ENCODE results near the gene OGDH. TPM values are rescaled to one million over a fixed set of nuclear protein-coding genes. Genes with fewer than 3 reads are reported as not detected.
A peak's percentile ranks its signal among the peaks of the same experiment; 100 is the strongest.

Gene OGDH
- total and polyA plus RNA-seq, 7 donors = 39.0 to 102 (median 74.4) TPM

- no peak for TF ChIP-seq POLR2AphosphoS5 (IDR thresholded peaks at IDR 0.05)
- TF ChIP-seq POLR2A (IDR thresholded peaks at IDR 0.05) = no peak
- peak in 1 of 4 experiments; percentile 6 for TF ChIP-seq CTCF (IDR thresholded peaks at IDR 0.05)
- no peak for TF ChIP-seq EP300 (IDR thresholded peaks at IDR 0.05)
- Histone ChIP-seq H3K9me3 (no peaks in the 10 kb centered on the region), H3K27me3 (no peaks in the 10 kb centered on the region), H3K4me1 (no peaks in the 10 kb centered on the region), H3K27ac (peak overlapping the region in 1 of 4 donors; percentile 35), H3K36me3 (peaks cover 34 to 73% (median 51%) of the 10 kb centered on the region in 4 donors), H3K4me3 (no peak overlapping the region)
- no peak for DNase-seq
- WGBS, 2 donors = 80 to 86% methylated on average over 16 of the region's 16 CpGs
- intact Hi-C loops (cut with DNase I) = loop anchor here (1.0 to 5.0 kb wide), 2 partner anchors 74 to 325 kb away; partner anchors contain the start of gene NUDCD3
Measured at GRCh38 chr7:44565795-44566559, 40.5 kb upstream of the OGDH start.

GRCh38 chr7:44566680-44567079 lies 39.7 kb upstream of the OGDH start:
- no peaks in the 10 kb centered on the region for H3K4me1 ChIP-seq
- H3K27ac ChIP-seq = no peak overlapping the region
- no peak overlapping the region for H3K4me3 ChIP-seq
- H3K27me3 ChIP-seq = no peaks in the 10 kb centered on the region
- WGBS, 2 donors = 75 to 93% methylated on average over 5 of the region's 5 CpGs
- no peaks in the 10 kb centered on the region for H3K9me3 ChIP-seq
- peaks cover 35 to 80% (median 58%) of the 10 kb centered on the region in 4 donors for H3K36me3 ChIP-seq
- TF ChIP-seq POLR2A (IDR thresholded peaks at IDR 0.05) (no peak), CTCF (IDR thresholded peaks at IDR 0.05) (no peak), EP300 (IDR thresholded peaks at IDR 0.05) (no peak), POLR2AphosphoS5 (IDR thresholded peaks at IDR 0.05) (no peak)
- intact Hi-C loops (cut with DNase I) = loop anchor here (5.0 kb wide), 1 partner anchor 74 kb away; the partner anchor contains the start of gene NUDCD3
- no peak for DNase-seq

GRCh38 chr7:44567884-44568283 lies 38.5 kb upstream of the OGDH start:
- H3K27ac ChIP-seq = no peak overlapping the region
- 87 to 95% methylated on average over 6 of the region's 6 CpGs for WGBS, 2 donors
- peaks cover 0 to 11% (median 9%) of the 10 kb centered on the region in 4 donors for H3K4me1 ChIP-seq
- TF ChIP-seq CTCF (IDR thresholded peaks at IDR 0.05) (no peak), POLR2AphosphoS5 (IDR thresholded peaks at IDR 0.05) (no peak), POLR2A (IDR thresholded peaks at IDR 0.05) (no peak), EP300 (IDR thresholded peaks at IDR 0.05) (no peak)
- no peaks in the 10 kb centered on the region for H3K27me3 ChIP-seq
- no peak for DNase-seq
- intact Hi-C loops (cut with DNase I) = loop anchor here (5.0 kb wide), 1 partner anchor 76 kb away; the partner anchor contains the start of gene NUDCD3
- no peaks in the 10 kb centered on the region for H3K9me3 ChIP-seq
- H3K36me3 ChIP-seq = peaks cover 42 to 91% (median 64%) of the 10 kb centered on the region in 4 donors
- no peak overlapping the region for H3K4me3 ChIP-seq

DNA sequence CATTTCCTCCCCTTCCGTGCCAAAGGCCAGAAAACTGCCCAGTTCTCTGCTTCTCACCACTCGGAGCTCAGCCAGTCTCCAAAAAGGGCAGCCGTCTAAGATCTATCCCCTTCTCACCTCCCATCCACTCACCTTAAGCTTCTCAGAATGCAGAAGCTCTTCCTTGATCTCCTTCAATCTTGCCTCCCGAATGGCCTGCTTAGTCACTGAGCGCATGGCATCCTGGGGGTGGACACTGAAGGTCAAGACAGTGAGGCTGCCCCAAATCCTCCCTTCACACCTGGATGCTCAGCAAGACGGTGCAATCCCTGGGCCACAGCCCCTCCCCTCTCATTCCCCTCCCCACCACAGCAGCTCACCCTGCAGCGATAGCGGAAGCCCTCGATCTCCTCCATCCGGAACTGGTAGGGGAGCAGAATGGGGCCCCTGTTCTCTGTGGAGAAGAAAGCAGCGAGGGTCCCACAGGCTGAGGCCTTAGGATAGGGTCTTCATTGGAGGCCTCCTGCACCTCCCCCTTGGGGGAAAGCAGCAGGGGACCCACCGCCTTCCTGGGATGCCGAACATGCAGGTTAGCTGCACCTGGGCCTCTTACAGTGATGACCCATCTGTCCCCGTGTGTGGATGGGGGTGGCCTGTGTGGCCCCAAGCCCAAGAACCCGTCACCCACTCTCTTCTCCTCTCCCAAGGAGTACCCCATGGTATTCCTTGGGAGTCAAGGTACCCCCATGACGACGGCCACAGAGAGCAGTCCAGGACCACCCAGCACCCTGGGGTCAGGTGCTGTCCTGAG lies 37.5 kb upstream of the OGDH start:
- Histone ChIP-seq H3K9me3 (no peaks in the 10 kb centered on the region), H3K27ac (no peak overlapping the region), H3K4me3 (no peak overlapping the region), H3K4me1 (peaks cover 0 to 15% (median 13%) of the 10 kb centered on the region in 4 donors), H3K27me3 (no peaks in the 10 kb centered on the region), H3K36me3 (peaks cover 42 to 88% (median 64%) of the 10 kb centered on the region in 4 donors)
- TF ChIP-seq POLR2A (IDR thresholded peaks at IDR 0.05) = no peak
- no peak for TF ChIP-seq CTCF (IDR thresholded peaks at IDR 0.05)
- no peak for TF ChIP-seq POLR2AphosphoS5 (IDR thresholded peaks at IDR 0.05)
- no peak for TF ChIP-seq EP300 (IDR thresholded peaks at IDR 0.05)
- no peak for DNase-seq
- intact Hi-C loops (cut with DNase I) = loop anchor here (5.0 kb wide), 1 partner anchor 77 kb away; the partner anchor contains the start of gene NUDCD3
- 93 to 94% methylated on average over 17 of the region's 17 CpGs for WGBS, 2 donors
